GM21360 (cell line): ENCODE data around the gene WDR54.
"Not testable (repeated sequence)": the region's sequence is repeated elsewhere in the genome, so short reads cannot be mapped to it uniquely, and the experiment has no call there.

ENCODE experiments used
- ATAC-seq: cut with Tn5 transposase; IDR thresholded peaks from one replicate; pipeline ENCODE4 v1.9.1; 2021; ENCODE audit warnings: mild to moderate bottlenecking, moderate library complexity; ENCODE audit not compliant: unreplicated experiment

The WDR54 gene

DNA sequence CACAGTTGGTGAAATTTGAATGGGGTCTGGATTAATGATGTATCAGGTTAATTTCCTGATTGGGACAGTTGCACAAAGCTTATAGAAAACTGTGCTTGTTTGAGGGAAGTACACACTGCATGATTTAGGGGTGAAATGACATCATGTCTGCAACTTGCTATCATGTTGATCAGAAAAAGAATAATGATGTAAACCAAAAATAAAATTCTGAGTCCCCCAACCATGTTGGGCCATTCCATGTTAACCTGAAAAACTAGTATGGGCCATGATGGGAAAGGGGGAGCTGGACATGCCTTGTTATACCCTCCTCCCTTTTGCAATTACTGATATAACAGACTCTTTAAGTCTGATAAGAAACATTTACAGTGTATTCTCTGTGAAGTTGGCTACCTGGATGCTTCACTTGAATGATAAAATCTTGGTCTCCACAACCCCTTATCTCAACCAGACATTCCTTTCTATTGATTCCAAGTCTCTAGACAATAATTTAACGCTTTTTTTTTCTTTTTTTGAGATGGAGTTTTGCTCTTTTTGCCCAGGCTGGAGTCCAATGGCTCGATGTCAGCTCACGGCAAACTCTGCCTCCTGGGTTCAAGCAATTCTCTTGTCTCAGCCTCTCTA, 29.1 kb downstream of the WDR54 start:
- no peak for ATAC-seq

DNA sequence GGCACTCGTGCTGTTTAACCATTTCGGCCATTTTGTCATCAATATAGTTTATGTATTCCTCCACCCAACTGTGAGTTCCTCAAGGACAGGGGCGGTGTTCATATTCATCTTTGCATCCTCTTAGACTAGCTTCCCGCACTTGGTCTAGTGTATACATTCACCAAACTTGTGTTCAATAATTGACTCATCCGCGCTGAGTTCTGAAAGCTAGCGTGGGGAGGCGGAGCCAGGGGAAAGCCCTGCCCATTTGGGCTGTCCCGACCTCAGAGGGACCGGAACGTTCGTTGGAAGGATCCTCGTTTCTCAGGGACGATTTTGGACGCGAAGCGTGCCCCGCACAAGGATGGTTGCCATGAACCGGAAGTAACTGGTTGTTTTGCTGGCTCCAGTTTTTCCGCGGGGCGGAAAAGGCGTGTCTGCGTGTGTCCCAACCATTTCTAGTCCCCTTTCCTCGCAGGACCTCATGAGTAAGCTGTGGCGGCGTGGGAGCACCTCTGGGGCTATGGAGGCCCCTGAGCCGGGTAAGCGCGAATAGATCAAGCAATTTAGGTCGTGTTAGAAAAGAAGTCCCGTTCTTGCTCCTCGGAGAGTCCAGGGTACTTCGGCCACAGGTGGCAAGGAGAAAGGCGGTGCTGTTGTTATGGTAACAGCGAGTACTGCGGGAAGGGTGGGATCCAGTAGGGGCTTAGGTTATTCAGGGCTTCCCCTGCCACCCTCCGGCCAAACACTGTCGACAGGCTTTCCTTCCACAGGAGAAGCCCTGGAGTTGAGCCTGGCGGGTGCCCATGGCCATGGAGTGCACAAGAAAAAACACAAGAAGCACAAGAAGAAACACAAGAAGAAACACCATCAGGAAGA, 33.4 kb downstream of the WDR54 start, which contains the start of gene INO80B:
Gene INO80B (plus strand): TSS at position 434 of the 858 bp plus-strand sequence. CDS start 30 bp downstream, at position 464.
- peak; percentile 48 for ATAC-seq

DNA sequence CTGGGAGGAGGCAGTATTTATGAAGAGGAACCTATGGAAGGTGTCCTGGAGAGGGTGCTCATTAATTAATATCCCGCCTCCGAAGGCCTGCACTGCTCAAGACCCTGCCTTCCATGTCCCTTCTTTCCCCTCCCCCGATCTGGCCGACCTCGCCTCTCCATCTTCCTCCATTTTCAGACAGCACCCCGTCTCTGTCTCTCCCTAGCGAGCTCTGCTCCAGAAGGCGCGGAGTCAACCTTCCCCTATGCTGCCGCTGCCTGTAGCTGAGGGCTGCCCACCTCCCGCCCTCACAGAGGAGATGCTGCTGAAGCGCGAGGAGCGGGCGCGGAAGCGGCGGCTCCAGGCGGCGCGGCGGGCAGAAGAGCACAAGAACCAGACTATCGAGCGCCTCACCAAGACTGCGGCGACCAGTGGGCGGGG, 35.6 kb downstream of the WDR54 start:
- ATAC-seq: no peak

DNA sequence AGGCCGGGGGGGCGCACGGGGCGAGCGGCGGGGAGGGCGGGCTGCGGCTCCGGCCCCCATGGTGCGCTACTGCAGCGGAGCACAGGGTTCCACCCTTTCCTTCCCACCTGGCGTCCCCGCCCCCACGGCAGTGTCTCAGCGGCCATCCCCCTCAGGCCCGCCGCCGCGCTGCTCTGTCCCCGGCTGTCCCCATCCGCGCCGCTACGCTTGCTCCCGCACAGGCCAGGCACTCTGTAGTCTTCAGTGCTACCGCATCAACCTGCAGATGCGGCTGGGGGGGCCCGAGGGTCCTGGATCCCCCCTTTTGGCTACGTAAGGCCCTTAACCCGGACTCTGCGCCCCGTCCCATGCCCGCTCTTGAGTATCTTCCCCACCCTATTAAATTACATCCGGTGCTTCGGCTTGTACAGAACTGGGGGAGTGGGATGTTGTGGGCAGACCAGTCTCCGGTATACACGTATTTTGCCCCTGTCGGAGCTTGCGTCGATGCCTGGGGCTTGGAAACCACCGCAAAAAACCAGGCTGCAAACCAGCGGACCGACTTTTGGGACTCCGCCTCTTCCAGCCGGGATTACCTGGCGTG, 36.1 kb downstream of the WDR54 start:
- ATAC-seq: peak; percentile 30

DNA sequence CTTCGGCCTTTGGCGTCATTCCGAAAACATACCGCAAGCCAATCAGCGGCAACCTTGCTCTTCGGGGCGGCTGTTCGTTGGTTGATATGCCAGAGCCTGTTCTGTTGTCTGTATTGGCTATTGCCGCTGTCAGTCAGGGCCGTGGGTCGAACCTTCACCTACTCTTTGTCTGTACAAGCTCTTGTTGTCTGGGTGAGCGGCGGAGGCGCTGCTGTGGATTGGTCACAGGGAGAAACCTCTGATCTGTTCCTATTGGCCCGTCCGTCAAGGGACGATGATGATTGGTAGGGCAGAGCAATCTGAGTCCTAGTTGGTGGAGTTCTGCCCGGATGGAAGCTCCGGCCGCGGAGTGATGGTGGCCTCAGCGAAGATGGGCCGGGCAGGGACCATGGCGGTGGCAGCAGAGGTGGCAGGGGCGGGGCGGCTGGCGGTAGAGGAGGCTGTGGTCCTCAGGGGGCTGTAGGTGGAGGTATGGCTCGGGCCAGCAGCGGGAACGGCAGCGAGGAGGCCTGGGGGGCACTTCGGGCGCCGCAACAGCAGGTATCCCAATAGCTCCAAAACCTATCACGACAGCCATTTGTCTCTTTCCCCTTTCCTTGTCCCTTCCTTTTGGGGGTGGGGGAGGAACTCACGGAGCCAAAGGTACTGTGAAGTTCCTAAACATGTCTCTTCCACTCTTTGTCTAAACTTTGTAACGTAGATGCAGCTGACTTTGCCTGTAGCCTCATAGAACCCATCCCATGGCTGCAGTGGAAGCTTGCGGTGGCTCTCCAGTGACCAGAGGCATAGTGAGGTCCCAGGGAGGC, 36.8 kb downstream of the WDR54 start, which contains the start of gene WBP1:
Gene WBP1 (plus strand): TSS at position 307 of the 806 bp plus-strand sequence. CDS start 165 bp downstream, at position 472.
- peak; percentile 78 for ATAC-seq

DNA sequence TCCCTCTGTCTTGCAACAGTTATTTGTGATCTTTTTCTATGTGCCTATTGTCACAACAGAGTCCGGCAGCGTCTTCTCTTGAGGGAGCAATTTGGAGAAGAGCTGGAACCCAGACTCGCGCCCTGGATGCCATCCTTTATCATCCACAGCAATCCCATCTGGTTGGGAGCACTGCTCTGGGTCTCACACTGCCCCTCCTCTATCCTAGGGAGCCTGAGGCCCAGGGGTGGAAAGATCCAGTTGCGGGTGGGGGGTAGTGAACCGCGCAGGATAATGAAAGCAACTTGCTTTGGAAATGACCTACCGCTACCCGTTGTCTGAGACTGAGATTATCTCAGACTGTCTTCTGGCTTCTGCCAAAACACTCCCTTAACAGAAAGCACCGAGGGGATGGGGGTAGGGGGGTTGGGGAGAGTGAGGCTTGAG, 37.4 kb downstream of the WDR54 start:
- no peak for ATAC-seq

DNA sequence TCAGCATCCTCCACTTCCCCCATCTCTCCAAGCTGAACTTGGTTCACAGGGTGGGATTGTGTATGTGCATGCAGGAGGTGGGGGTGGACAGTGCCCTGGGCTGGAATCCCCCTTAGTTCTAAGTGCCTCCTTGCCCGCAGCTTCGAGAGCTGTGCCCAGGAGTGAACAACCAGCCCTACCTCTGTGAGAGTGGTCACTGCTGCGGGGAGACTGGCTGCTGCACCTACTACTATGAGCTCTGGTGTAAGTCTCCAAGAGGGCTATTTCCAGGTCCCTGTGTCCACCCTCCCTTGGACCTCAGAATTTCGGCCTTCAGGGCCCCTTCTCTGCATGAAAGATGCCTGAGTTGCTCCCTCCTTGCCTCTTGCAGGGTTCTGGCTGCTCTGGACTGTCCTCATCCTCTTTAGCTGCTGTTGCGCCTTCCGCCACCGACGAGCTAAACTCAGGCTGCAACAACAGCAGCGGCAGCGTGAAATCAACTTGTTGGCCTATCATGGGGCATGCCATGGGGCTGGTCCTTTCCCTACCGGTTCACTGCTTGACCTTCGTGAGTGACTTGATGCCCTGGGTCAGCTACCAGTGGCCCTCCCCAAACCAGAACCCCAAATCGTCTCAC, 38.1 kb downstream of the WDR54 start:
- ATAC-seq: not testable (repeated sequence)

DNA sequence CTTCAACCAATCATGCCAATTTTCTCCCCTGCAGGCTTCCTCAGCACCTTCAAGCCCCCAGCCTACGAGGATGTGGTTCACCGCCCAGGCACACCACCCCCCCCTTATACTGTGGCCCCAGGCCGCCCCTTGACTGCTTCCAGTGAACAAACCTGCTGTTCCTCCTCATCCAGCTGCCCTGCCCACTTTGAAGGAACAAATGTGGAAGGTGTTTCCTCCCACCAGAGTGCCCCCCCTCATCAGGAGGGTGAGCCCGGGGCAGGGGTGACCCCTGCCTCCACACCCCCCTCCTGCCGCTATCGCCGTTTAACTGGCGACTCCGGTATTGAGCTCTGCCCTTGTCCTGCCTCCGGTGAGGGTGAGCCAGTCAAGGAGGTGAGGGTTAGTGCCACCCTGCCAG, 38.7 kb downstream of the WDR54 start:
- ATAC-seq: not testable (repeated sequence)

DNA sequence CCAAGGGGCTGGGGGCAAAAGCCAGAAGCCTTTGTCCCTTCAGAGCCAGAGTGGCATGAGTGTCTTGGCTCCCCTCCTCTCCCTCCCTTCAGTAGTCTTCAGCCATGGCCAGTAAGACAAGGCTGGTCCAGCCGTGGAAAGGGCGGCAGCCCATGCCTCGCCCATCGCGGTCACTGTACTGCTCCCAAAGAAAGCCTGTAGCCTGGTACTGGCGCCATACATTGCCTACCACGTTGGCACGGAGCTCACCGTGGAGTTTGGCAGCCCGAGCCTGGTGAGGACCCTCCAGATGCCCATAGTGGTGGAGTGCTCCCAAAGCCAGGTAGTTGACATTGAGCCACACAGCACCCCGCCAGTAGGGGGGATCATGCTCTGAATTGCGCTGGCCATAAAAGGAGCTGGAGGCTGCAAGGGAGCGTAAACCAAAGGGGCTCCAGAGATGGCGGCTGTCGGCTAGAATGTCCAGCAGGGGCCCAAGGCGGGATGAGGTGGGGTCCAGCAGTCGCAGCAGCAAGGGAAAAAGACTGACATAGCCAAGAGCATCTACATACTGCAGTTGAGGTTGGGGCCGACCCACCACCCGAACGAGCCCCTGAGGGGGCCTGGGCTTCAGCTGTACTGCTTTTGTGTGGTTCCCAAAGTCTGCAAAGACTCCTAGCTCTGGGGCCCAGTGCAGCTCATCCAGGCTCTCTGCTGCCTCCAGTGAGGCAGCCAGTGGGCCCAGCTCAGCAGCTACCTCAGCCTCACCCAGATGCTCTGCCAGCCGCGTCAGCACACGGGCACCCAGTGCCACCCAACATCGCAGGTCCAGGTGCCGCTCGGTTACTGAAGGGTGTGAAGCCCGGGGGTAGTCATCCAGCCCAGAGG, 39.9 kb downstream of the WDR54 start:
- no peak for ATAC-seq

DNA sequence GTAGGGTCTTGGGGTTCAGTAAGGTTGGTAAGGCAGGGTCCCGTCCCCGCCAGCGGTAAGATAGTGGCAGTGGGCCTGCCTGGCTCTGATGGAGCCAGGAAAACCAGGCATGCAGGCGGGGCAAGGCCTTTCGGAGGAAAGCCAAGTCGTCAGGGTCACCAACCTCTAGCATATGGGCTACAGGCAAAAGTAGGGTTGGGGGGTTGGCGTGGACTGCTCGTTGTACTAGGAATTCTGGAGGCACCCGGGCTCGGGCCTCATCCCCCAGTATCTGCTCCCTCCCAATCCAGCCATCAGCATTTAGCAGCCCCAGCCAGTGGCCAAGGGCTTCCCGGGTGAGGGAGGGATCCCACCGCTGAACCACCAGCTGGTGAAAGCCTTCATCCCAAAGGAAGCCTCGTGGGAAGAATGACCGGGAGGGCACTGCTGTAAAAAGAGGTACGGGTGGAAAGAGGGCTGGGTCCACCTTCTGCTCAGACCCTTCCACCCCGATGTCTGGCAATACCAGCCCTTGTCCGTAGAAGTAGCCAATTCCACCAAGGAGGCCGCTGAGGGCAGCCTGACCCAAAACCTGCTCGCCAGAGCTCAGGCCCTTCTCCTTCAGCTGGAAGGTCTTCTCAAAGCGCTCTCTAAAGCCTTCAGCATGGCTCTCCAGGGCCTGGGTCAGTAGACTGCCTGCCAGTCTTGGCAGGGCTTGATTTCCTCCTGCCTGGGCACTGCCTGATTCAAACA, 40.7 kb downstream of the WDR54 start:
- ATAC-seq: no peak

DNA sequence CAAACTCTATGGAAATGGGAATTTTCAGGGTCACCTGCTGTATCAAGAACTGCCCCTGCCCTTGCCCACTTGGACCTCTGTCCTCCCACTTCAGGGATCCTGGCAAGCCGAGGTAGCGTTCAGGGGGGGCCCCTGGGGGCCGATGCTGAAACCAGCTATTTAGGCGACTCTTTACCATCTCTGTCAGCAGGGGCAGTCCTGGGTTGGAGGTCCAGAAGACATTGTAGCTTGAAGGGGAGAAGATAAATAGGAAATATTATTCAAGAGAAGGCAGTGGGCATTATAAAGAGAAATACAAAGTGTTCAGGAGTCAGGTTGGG, 41.2 kb downstream of the WDR54 start:
- no peak for ATAC-seq

GRCh38 chr2:74464406-74464805, 42.9 kb downstream of the WDR54 start:
- no peak for ATAC-seq

GRCh38 chr2:74470742-74471141, 49.2 kb downstream of the WDR54 start:
- ATAC-seq: not testable (repeated sequence)

DNA sequence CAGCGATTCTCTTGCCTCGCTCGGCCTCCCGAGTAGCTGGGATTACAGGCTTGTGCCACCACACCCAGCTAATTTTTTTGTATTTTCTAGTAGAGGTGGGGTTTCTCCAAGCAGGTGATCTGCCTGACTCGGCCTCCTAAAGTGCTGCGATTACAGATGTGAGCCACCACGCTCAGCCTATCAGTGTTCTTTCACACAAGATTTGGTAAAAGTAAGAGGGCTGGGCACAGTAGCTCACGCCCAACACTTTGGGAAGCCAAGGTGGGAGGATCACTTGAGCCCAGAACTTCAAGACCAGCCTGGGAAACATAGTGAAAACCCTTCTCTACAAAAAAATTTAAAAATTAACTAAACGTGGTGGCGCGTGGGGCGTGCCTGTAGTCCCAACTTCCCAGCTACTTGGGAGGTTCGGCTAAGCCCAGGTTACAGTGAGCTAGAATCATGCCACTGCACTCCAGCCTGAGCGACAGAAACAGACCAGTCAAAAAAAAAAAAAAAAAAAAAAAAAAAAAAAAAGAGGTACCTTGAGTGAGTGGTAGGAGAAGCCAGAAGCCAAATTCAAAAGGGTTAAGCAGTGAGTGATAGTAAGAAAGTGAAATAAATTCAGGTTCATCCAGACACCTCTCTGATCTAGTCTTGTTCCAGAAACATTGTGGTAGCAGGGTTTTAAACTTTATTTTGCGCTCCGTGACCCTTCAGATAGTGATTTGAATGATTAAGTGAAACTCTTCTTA, 50.0 kb downstream of the WDR54 start:
- ATAC-seq: no peak

- ATAC-seq: peak; percentile 82
Observed at GRCh38 chr2:74472086-74472944, 50.8 kb downstream of the WDR54 start, which contains the start of gene MRPL53. Gene MRPL53, minus strand, starts transcription at chr2:74472680. Its CDS starts 20 bp downstream, at chr2:74472660.

- no peak for ATAC-seq
Observed at GRCh38 chr2:74472945-74473258, 51.4 kb downstream of the WDR54 start.

GRCh38 chr2:74474481-74474880, 53.0 kb downstream of the WDR54 start:
- ATAC-seq: no peak
